HG02973 (cell line): ENCODE measurements around the gene CTPS2.

Source experiments
- ATAC-seq: cut with Tn5 transposase; IDR thresholded peaks from one replicate; pipeline ENCODE4 v1.9.1; 2021; ENCODE audit warnings: moderate library complexity; ENCODE audit not compliant: unreplicated experiment

Gene CTPS2

DNA sequence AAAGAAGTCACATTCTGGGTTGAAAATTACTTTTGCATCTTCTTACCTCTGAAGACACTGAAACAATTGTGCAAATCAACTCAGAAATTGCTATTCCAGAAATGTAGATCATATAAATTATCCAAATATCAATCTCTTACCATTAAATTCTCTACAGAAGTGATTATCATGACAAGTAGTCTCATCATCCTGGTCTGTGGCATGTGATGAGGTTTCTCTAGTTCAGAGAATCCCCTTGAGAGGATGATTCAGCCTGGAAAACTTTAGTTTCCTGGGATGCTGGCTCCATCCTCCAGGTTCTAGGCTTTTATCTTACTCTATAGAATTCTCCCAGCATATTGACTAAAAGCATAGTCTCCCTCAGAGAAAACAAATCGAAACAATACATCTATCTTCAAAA, 138.7 kb downstream of the CTPS2 start:
- ATAC-seq, result no peak

DNA sequence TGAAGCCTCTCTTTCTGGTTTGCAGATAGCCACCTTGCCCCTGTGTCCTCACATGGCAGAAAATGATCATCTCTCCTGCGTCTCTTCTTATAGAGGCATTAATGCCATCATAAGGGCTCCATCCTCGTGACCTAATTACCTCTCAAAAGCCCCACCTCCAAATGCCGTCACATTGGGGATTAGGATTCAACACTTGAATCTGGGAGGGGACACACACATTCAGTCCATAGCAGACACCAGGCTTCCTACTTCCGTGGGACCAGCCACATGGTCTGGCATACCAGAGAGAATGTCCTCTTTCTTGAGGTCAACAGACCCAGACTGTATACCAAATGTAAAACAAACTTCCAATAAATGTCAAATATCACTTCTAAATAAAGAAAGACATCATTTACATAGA, 144.8 kb downstream of the CTPS2 start:
- no peak for ATAC-seq

DNA sequence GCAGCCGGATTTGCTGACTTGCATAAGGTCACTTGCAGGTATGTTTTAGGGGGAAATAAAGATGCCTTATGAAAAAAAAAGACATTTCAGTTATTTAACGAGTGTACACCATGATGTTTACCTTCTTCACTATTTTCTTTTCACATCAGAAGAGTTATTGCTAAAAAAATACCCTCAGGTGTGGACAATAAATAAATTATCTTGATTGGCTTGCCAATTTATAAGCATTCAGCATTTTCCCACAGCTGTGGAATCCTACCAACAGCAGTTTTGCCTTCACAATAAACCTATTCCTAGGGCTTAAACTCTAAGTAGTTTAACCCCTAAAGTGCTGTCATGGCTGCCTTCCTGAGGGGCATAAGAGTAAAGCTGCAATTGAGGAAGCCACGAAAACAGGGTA, 145.9 kb downstream of the CTPS2 start:
- ATAC-seq, result no peak

DNA sequence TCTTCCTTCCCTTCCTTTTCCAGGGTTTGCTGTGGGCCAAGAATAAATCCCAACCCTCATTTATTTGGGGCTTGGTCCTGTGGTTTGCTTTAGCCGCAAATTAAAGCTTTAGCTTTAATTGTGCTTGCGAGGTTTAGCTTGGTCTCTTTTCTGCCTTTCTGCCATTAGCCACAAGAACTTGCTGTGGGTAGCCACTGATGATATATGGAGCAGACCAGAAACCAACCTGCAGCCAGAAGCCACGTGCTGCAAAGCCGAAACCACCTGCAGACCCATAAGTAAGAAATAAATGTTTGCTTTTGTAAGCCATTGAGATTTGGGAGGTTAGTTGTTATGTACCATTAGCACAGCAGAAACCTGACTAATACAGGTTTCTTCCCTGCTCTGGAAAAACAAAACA, 152.3 kb downstream of the CTPS2 start:
- ATAC-seq, result no peak

DNA sequence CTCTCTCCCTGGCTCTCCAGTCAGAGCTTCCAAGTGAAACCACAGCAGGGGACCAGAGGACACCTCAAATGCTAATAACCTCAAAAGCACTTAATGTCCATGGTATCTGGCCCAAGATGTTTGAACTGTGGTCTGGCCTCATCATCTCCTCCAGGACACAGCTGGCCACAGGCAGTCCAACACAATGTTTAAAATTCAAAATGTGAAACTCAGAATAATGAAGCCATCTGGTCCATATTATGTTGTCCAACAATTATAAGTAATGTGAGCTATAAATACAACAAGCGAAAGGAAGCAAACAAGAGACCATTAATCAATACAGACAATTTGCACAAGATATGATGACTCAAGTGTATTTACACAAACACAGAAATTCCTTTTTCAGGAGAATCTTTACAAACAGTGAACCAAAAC, 153.3 kb downstream of the CTPS2 start:
- no peak for ATAC-seq

DNA sequence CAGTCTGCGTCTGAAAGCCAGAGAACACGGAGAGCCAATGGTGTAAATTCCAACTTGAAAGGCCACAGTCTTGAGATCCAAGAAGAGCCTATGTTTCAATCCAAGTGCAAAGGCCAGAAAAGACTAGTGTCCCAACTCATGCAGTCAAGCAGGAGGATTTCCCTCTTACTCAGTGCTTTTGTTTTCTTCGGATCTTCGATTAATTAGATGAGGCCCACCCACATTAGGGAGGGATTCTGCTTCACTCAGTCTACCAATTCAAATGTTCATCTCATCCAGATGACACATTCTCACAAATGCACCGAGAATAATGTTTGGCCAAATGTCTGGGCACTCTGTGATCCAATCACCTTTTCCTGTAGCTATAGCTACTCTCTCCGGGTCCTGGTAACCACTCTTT, 154.0 kb downstream of the CTPS2 start:
- no peak for ATAC-seq

DNA sequence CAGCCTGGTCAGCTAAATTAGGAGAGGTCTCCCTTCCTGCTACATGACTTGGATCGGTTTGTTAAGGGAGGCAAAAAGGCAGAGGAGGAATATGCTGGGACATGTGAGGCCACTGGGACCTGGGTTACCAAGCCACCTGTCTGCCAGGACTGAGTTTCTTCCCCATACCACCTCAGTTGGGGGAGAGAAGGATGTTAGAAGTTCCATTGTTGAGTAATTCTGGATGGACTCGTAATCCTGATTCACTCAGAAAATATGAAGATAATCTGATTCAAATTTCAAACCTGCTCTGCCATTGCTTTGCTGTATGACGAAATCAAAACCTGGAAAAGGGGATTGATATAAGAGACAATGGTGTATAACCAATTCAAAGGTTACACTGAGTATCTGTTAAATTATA, 159.9 kb downstream of the CTPS2 start:
- no peak for ATAC-seq

DNA sequence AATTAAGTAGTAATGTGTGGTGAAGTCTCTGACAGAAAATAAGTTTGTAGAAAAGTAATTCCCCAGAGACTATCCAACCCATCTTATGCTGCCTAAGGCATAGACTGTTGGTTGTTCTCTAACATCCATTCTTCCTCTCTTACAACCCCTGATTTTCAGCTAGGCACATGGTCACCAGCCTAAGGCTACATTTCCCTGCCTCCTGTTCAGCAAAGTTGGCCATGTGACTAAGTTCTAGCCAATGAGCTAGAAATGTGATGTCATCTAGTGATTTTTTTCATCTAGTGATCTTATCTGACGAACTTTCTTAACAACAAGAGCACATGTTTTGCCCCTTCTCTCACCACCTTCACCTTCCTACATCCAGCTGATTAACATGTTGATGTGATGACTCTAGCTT, 164.8 kb downstream of the CTPS2 start:
- ATAC-seq, result no peak

DNA sequence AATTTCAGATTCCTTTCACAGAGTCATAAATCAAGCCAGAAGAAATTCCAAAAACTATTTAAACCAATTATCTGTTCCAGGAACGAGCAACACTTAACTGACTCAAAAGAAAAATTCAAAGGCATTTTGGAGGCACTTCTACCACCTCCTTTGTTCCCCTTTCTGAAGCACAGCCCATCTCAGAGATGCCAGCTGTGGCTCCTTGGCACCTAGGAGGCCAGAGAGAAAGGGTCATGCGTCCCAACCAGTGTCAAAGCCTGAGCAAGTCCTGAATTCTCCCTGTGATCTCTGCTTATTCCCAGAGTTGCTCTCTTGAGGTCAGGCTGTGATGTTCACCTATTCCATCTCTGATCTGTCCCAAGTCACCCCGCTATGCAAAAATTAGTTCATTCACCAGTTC, 167.5 kb downstream of the CTPS2 start:
- ATAC-seq, result no peak
